ENCODE measurements around the gene TTC5.

The TTC5 gene

DNA sequence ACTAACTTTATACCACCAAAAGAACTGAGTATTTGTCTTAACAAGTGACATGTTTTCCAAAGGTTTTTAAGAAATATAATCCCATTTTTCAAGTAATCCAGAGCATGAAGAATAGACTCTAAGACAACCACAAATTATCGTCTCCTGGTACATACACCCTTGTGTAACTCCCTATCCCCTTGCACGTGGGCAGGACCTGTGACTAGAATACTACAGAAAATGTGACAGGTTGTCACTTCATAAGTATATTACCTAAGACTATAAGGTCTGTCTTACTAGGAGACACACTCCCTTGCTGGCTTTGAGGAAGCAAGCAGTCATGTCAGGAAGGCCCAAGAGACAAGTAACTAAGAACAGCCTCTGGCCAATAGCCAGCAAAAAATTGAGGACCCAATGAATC lies 8.3 kb upstream of the TTC5 start:
- TF ChIP-seq FOXM1 (IDR thresholded peaks at IDR 0.05; ENCODE audit: borderline replicate concordance, low read depth) (no peak), USF1 (IDR thresholded peaks at IDR 0.05) (no peak), TAF1 (IDR thresholded peaks at IDR 0.05; ENCODE audit: low read depth) (no peak), REST (IDR thresholded peaks at IDR 0.05; ENCODE audit: low read depth) (no peak), TEAD4 (IDR thresholded peaks at IDR 0.05) (no peak), TCF12 (IDR thresholded peaks at IDR 0.05; ENCODE audit: low read depth) (no peak), CEBPB (IDR thresholded peaks at IDR 0.05) (no peak), EGR1 (IDR thresholded peaks at IDR 0.05) (no peak), EP300 (IDR thresholded peaks at IDR 0.05; ENCODE audit: borderline replicate concordance) (no peak), NFIC (IDR thresholded peaks at IDR 0.05) (no peak), ZBTB7A (IDR thresholded peaks at IDR 0.05; ENCODE audit: low read depth) (no peak), YY1 (IDR thresholded peaks at IDR 0.05; ENCODE audit: low read depth) (no peak), CREB1 (IDR thresholded peaks at IDR 0.05; ENCODE audit: low read depth) (no peak)
- TF ChIP-seq, protein P1, sequence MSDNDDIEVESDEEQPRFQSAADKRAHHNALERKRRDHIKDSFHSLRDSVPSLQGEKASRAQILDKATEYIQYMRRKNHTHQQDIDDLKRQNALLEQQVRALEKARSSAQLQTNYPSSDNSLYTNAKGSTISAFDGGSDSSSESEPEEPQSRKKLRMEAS (IDR thresholded peaks at IDR 0.05): no peak

GRCh38 chr14:20306079-20306423 lies 300 bp upstream of the TTC5 start:
- TF ChIP-seq, protein P1 (IDR thresholded peaks at IDR 0.05): no peak
- TF ChIP-seq ZBTB7A (IDR thresholded peaks at IDR 0.05; ENCODE audit: low read depth): no peak
- no peak for TF ChIP-seq CREB1 (IDR thresholded peaks at IDR 0.05; ENCODE audit: low read depth)
- TF ChIP-seq USF1 (IDR thresholded peaks at IDR 0.05): no peak
- no peak for TF ChIP-seq TCF12 (IDR thresholded peaks at IDR 0.05; ENCODE audit: low read depth)
- no peak for TF ChIP-seq FOXM1 (IDR thresholded peaks at IDR 0.05; ENCODE audit: borderline replicate concordance, low read depth)
- no peak for TF ChIP-seq RAD21 (IDR thresholded peaks at IDR 0.05; ENCODE audit: low read depth)
- TF ChIP-seq EGR1 (IDR thresholded peaks at IDR 0.05): no peak
- TF ChIP-seq REST (IDR thresholded peaks at IDR 0.05; ENCODE audit: low read depth): no peak
- TF ChIP-seq YY1 (IDR thresholded peaks at IDR 0.05; ENCODE audit: low read depth): no peak
- TF ChIP-seq NFIC (IDR thresholded peaks at IDR 0.05): no peak
- no peak for TF ChIP-seq EP300 (IDR thresholded peaks at IDR 0.05; ENCODE audit: borderline replicate concordance)
- TF ChIP-seq TAF1 (IDR thresholded peaks at IDR 0.05; ENCODE audit: low read depth): no peak
- TF ChIP-seq CEBPB (IDR thresholded peaks at IDR 0.05): no peak
- TF ChIP-seq TEAD4 (IDR thresholded peaks at IDR 0.05): no peak

- TF ChIP-seq USF1 (IDR thresholded peaks at IDR 0.05) (no peak), TEAD4 (IDR thresholded peaks at IDR 0.05) (no peak), YY1 (IDR thresholded peaks at IDR 0.05; ENCODE audit: low read depth) (no peak), NFIC (IDR thresholded peaks at IDR 0.05) (no peak)
- TF ChIP-seq, protein P1 (IDR thresholded peaks at IDR 0.05): no peak
Observed at GRCh38 chr14:20302042-20302755, 3.6 kb downstream of the TTC5 start.

- no peak for TF ChIP-seq REST (IDR thresholded peaks at IDR 0.05; ENCODE audit: low read depth)
- TF ChIP-seq TAF1 (IDR thresholded peaks at IDR 0.05; ENCODE audit: low read depth): no peak
Observed at GRCh38 chr14:20295067-20295466, 10.7 kb downstream of the TTC5 start.
